Right forelimb (tissue), 1 donor: Measurements from ENCODE around the gene ENPP3.

Experiments
- DNase-seq: peaks from one replicate; pipeline ENCODE4 v3.0.0-alpha.2; 2018

ENPP3 gene

DNA sequence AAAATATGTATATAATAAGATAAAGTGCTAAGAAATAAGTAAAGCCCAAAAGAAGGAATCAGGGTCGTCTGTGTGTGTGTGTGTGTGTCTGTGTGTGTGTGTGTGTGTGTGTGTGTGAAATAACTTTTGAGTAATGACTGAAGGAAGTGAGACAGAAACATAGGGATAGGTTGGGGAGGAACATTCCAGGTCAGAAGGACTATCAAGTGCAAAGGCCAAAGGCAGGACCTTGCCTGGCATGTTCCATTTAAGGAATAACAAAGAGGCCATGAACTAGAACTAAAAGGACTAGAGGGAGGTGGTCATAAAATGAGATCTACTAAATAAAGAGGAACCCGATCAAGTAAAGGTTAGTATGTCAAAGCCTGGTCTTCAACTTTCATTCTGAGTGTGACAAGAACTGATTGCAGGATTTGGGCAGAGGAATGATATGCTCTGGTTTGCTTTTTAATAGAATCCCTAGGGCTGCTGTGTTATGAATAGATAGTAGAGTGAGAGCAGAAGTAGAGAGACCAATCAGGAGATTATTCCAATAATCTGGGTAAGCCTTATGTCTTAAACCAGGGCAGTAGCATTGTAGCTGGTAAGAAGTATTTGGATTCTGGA lies 6.9 kb downstream of the ENPP3 start:
- no peak for DNase-seq

DNA sequence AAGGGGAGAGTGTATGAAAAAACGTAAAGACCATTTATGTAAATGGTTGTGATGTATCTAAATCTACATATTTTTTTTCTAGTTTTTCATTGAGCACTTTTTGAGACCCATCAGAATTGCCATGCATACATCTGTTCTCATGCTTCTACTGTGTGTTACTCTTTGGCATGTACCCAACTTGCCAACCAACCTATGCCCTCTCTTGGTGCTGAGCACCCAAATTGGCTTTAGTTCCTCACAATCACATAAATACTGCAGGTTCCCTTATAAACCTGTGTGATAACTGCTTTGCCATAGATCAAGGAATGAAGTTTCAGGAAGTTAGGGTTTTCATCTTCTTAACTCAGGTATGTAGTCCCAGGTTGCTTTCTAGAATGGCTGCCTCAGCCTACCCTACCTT lies 7.8 kb downstream of the ENPP3 start:
- DNase-seq = no peak

DNA sequence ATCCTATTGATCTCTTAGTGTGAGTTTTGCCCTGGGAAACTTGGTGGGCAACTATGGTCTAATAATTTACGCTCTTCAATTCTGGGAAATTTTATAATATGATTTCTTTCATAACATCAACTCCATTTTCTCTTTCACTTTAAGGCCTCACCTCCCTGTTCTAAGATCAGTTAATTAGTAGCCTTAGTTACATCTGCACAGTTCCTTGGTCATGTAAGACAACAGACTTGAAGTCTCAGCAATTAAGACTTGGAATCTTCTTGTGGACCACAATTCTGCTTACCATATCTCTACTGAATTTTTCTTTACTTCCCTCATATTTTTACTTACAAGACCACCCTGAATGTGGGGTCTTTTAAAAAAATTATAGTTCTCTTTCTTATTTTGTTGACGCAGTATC lies 8.7 kb downstream of the ENPP3 start:
- DNase-seq = no peak

GRCh38 chr6:131646249-131646670 lies 9.2 kb downstream of the ENPP3 start:
- DNase-seq = no peak

DNA sequence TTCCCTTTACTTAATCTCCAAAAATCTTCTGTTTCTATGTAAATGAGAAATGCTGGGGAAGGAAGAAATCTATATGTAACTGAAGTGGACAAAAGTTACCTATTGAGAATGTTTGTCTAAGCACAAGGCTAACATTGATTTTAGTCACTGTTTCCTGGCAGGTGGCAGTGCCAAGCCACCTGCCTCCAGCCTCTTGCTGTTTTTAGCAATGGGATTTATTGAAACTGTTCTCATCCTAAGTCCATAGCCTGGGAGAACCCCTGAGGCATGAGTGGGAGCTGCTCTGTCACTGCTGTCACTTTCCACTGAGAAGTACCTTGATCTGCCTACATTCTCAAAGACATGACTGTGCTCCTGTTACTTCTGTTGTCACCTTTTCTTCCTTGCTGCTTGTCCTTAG lies 14.7 kb downstream of the ENPP3 start:
- no peak for DNase-seq

DNA sequence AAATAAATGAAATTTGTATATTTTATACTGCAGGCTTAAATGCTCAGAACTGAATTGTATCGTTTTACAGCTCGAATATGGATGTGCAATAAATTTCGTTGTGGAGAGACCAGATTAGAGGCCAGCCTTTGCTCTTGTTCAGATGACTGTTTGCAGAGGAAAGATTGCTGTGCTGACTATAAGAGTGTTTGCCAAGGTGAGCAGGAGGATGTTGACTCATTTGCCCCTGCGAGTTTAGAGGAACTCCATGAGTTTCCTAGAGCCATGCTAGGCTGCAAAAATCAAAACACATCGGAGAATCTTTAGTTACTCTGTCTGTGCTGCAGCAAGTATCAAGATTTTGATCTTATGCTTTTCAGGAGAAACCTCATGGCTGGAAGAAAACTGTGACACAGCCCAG lies 15.4 kb downstream of the ENPP3 start:
- no peak for DNase-seq

DNA sequence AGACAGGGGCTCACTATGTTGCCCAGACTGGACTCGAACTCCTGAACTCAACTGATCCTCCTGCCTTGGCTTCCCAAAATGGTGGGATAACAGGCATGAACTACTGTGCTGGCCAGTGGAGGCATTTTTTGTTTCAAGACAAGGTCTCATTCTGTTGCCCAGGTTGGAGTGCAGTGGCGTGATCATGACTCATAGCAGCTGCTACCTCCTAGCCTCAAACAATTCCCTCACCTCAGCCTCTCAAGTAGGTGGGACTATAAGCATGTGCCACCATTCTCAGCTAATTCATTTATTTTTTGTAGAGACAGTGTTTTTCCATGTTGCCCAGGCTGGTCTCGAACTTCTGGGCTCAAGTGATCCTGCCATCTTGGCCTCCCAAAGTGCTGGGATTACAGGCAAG lies 17.2 kb downstream of the ENPP3 start:
- no peak for DNase-seq

- DNase-seq = no peak
Observed at GRCh38 chr6:131655387-131655786, 18.3 kb downstream of the ENPP3 start.

DNA sequence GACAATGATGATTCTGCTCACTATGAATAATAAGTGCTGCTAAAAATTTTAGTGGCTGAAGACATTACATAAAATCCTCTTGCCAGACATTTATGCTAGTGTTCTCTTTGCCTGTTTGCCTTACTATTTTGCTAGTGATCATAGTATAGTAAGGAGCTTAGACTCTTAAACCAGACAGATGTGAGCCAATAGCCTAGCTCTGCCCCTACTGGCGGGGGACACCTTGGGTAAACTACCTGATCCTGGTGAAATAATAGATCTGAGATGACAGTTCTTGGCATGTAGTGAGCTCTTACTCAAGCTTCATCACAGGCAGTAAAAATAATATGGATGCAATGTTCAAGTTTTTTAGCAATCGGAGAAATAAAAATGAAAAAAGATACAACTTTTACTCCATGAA lies 18.8 kb downstream of the ENPP3 start:
- no peak for DNase-seq

GRCh38 chr6:131656667-131657066 lies 19.6 kb downstream of the ENPP3 start:
- no peak for DNase-seq

DNA sequence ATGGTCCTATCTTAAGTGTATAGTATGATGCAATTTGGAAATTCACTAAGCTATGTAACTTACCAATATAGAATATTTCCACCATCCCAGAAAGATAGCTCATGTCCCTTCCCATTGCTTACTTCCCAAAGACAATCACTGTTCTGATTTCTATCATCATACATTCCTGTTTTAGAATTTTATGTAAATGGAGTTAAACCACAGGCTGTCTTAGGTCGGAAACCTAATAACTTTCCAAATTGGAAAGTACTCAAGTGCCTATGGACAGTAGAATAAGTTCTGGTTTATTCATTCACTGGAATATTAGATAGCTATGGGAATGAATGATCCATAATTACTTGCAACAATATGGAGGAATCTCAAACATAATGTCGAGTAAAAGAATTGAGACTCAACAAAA lies 20.1 kb downstream of the ENPP3 start:
- no peak for DNase-seq

GRCh38 chr6:131657630-131658111 lies 20.6 kb downstream of the ENPP3 start:
- DNase-seq = no peak

GRCh38 chr6:131658287-131658686 lies 21.2 kb downstream of the ENPP3 start:
- DNase-seq = no peak

GRCh38 chr6:131660195-131660594 lies 23.1 kb downstream of the ENPP3 start:
- DNase-seq = no peak

- DNase-seq = no peak
Observed at GRCh38 chr6:131663578-131664165, 26.6 kb downstream of the ENPP3 start.

DNA sequence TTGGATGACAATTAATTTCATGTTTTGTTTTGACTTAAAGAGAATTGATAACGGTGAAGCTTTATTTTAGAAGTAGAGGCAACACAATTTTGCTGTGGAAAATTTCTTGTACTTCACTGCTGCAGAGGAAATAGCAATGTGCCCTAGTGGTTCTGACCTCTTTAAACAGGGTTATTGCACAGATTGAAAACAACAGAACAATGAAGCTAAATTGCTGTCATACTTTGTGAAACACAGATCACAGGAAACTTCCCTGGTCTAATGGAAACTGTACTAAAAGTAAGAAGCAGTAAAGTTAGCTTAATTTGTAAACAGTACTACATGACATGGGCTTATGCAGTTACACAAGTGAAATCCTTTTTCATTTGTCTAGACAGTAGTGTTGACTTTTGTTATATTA lies 32.8 kb downstream of the ENPP3 start:
- no peak for DNase-seq

DNA sequence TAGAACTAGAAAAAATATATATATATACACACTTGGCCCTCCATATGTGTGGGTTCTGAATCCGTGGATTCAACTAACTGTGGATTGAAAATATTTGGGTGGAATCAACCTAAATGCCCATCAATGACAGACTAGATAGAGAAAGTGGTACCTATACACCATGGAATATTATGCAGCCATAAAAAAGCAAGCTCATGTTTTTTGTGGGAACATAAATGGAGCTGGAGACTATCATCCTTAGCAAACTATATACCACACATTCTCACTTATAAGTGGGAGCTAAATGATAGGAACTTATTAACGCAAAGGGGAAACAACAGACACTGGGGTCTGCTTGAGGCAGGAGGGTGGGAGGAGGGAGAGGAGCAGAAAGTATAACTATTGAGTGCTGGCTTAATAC lies 36.1 kb downstream of the ENPP3 start:
- no peak for DNase-seq

DNA sequence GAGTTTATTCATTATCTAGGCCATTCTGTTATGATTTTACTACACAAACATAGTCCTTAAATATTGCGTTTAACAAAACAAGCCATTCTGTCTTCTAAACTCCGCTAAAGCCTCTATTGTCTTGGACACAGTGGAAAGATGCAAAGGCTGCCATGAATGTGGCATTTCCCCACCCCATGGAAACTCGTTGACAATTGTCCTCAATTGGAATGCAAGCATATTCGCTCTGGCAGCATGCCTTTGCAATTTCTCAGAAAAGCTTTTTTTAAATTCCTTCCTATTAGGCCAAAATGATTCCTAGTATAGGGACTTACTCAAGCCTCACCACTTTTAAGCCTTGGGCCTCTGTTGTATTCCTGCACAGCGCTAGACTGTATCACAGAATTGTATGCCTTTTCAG lies 41.3 kb downstream of the ENPP3 start:
- no peak for DNase-seq

DNA sequence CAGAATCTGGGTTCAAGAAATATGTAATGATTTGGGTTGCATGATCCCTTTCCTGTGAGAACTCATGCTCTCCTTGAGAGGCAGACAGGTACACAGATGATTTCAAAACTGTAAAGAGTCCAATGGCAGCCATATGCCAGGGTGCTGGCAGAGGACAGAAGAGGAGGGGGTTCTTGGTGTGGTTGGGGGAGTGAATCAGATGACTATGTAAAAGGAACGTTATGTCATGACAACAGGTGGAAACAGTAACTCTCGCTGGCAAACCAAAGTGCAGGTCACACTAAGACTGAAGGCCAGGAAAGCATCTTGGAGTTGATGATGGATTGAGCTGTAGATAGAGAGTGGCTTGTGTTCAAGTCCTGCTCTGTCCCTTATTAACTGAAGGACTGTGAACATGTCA lies 43.8 kb downstream of the ENPP3 start:
- DNase-seq = no peak

DNA sequence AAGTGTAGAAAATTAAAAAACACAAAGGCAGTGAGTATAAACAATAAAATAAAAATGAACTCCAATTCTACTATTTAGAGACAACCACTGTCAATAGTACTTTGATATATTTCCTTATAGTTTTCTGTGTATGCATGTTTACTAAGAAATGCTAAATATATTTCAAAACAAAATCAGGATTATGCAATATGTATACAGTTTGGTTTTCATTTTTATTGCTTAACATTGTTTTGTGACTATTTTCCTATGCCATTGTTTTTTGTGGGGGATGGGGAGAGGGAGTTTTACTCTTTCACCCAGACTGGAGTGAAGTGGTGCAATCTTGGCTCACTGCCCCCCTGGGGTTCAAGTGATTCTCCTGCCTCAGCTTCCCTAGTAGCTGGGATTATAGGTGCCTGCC lies 44.5 kb downstream of the ENPP3 start:
- DNase-seq = no peak

- DNase-seq = no peak
Observed at GRCh38 chr6:131682442-131682841, 45.3 kb downstream of the ENPP3 start.

- DNase-seq = no peak
Observed at GRCh38 chr6:131683479-131683878, 46.4 kb downstream of the ENPP3 start.

DNA sequence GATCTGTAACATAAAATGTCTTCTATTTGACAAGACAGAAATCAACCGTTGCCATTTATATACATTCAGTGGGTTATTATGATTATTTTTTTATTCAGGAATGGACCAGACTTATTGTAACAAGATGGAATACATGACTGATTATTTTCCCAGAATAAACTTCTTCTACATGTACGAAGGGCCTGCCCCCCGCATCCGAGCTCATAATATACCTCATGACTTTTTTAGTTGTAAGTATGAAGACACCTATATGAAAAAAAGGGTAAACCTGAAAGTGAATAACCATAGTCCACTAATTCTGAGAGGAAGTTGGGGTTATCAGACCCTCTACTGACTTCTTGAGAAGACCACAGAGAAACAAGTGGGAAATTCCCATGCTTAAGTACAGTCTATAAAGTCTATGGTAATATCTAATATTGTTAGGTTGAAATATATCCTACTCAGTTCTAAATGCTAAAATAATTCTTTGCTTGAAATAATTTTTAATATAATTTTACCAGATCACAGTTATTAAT lies 48.2 kb downstream of the ENPP3 start:
- DNase-seq = no peak

DNA sequence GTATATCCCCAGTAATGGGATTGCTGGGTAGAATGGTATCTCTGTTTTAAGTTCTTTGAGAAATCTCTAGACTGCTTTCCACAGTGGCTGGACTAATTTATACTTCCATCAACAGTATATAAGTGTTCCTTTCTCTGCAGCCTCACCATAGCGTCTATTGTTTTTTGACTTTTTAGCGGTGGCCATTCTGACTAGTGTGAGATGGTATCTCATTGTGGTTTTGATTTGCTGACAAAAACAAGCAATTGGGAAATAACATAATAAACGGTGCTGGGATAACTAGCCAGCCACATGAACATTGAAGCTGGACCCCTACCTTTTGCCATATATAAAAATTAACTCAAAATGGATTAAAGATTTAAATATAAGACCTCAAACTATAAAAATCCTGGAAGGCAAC lies 49.9 kb downstream of the ENPP3 start:
- no peak for DNase-seq

DNA sequence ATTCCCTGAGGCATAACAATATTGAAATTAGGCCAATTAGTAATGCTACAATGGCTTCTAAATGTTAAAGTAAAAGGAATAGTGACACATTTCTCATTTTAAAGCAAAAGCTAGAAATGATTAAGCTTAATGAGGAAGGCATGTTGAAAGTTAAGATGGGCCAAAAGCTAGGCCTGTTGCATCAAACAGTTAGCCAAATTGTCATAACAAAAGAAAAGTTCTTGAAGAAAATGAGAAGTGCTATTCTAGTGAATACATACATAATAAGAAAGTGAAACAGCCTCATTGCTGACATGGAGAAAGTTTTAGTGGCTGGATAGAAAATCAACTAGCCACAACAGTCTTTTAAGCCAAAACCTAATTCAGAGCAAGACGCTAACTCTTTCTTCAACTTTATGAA lies 51.2 kb downstream of the ENPP3 start:
- no peak for DNase-seq
